ENCODE results near the gene SETD9. TPM values are rescaled to one million over a fixed set of nuclear protein-coding genes. Genes with fewer than 3 reads are reported as not detected.

Gene SETD9
- polyA plus RNA-seq, 3 donors: 6.3 to 10.2 (median 9.5) TPM

Other genes with a start within 250 kb of the SETD9 start
- 1 to 10 TPM; 4.2 to 5.2 (median 5.0) TPM for gene MAP3K1, start 94.0 kb upstream of the SETD9 start, polyA plus RNA-seq
- 1 to 10 TPM; 3.4 to 6.1 (median 5.2) TPM for gene MIER3, start 42.5 kb downstream of the SETD9 start, polyA plus RNA-seq